H9 (cell line): ENCODE results near the gene CREB3L4. TPM values are rescaled to one million over a fixed set of nuclear protein-coding genes. Genes with fewer than 3 reads are reported as not detected.
A peak's percentile ranks its signal among the peaks of the same experiment; 100 is the strongest.

ENCODE experiments used
- DNase-seq: peaks from one replicate; pipeline ENCODE4 v3.0.0-alpha.2; 2017
- H2AFZ ChIP-seq: one replicate; pipeline ENCODE4 v1.6.1; 2013; ENCODE audit warnings: mild to moderate bottlenecking, low read length, control low read depth, moderate library complexity
- H2AK5ac ChIP-seq: 2 replicates; pipeline ENCODE4 v1.6.1; 2013; ENCODE audit warnings: low read length, control low read depth, mixed read lengths; ENCODE audit not compliant: insufficient read length
- H2BK120ac ChIP-seq: one replicate; pipeline ENCODE4 v1.6.1; 2013; ENCODE audit warnings: low read depth, mild to moderate bottlenecking, low read length, control low read depth, inconsistent platforms; ENCODE audit not compliant: poor library complexity, severe bottlenecking
- H2BK12ac ChIP-seq: 2 replicates; pipeline ENCODE4 v1.6.1; 2013; ENCODE audit warnings: low read length, control low read depth, mixed read lengths, low read depth; ENCODE audit not compliant: insufficient read length
- H2BK15ac ChIP-seq: 2 replicates; pipeline ENCODE4 v1.6.1; 2013; ENCODE audit warnings: low read depth, low read length, control low read depth
- H2BK20ac ChIP-seq: one replicate; pipeline ENCODE4 v1.6.1; 2013; ENCODE audit warnings: low read depth, mild to moderate bottlenecking, low read length, control low read depth, inconsistent platforms; ENCODE audit not compliant: poor library complexity, severe bottlenecking
- H2BK5ac ChIP-seq: 2 replicates; pipeline ENCODE4 v1.6.1; 2013; ENCODE audit warnings: low read length, control low read depth, mixed read lengths; ENCODE audit not compliant: insufficient read length
- H3K14ac ChIP-seq: 2 replicates; pipeline ENCODE4 v1.6.1; 2013; ENCODE audit warnings: low read length, control low read depth; ENCODE audit not compliant: insufficient read depth
- H3K18ac ChIP-seq: 2 replicates; pipeline ENCODE4 v1.6.1; 2013; ENCODE audit warnings: low read depth, mild to moderate bottlenecking, mixed read lengths, low read length, control low read depth; ENCODE audit not compliant: insufficient read length
- H3K23ac ChIP-seq: 2 replicates; pipeline ENCODE4 v1.6.1; 2013; ENCODE audit warnings: low read length, control low read depth, mixed read lengths, low read depth; ENCODE audit not compliant: insufficient read length
- H3K23me2 ChIP-seq: 2 replicates; pipeline ENCODE4 v1.6.1; 2013; ENCODE audit warnings: low read depth, mild to moderate bottlenecking, mixed read lengths, low read length, control low read depth; ENCODE audit not compliant: insufficient read length, poor library complexity, severe bottlenecking
- H3K27ac ChIP-seq: 2 replicates; pipeline ENCODE4 v1.5.1; 2013; ENCODE audit warnings: low read length, control low read depth, mixed read lengths, low read depth; ENCODE audit not compliant: insufficient read length
- H3K27me3 ChIP-seq: 2 replicates; pipeline ENCODE4 v1.6.1; 2013; ENCODE audit warnings: low read length, control low read depth, inconsistent platforms; ENCODE audit not compliant: insufficient read depth
- H3K4ac ChIP-seq: 2 replicates; pipeline ENCODE4 v1.6.1; 2013; ENCODE audit warnings: low read depth, mild to moderate bottlenecking, control low read depth, inconsistent platforms, low read length, moderate library complexity
- H3K4me1 ChIP-seq: 2 replicates; pipeline ENCODE4 v1.6.1; 2013; ENCODE audit warnings: low read length, control low read depth, inconsistent platforms; ENCODE audit not compliant: insufficient read depth
- H3K4me2 ChIP-seq: 2 replicates; pipeline ENCODE4 v1.6.1; 2013; ENCODE audit warnings: low read length, control low read depth, mixed read lengths; ENCODE audit not compliant: insufficient read length, insufficient read depth
- H3K56ac ChIP-seq: 2 replicates; pipeline ENCODE4 v1.6.1; 2013; ENCODE audit warnings: low read depth, mild to moderate bottlenecking, mixed read lengths, low read length, control low read depth; ENCODE audit not compliant: insufficient read length
- H3K79me1 ChIP-seq: 2 replicates; pipeline ENCODE4 v1.6.1; 2013; ENCODE audit warnings: low read depth, mild to moderate bottlenecking, moderate library complexity, low read length, control low read depth, inconsistent platforms; ENCODE audit not compliant: insufficient read depth, poor library complexity, severe bottlenecking
- H3K79me2 ChIP-seq: 2 replicates; pipeline ENCODE4 v1.6.1; 2013; ENCODE audit warnings: low read length, control low read depth, inconsistent platforms; ENCODE audit not compliant: insufficient read depth
- H3K9ac ChIP-seq: 2 replicates; pipeline ENCODE4 v1.6.1; 2013; ENCODE audit warnings: low read length, control low read depth, mixed read lengths; ENCODE audit not compliant: insufficient read length; ENCODE audit errors: extremely low read depth
- H3K9me3 ChIP-seq: one replicate; pipeline ENCODE4 v1.6.1; 2013; ENCODE audit warnings: low read depth, low read length, inconsistent platforms; ENCODE audit not compliant: control insufficient read depth
- H3T11ph ChIP-seq: one replicate; pipeline ENCODE4 v1.6.1; 2013; ENCODE audit warnings: mild to moderate bottlenecking, low read length, control low read depth, inconsistent platforms
- H4K20me1 ChIP-seq: one replicate; pipeline ENCODE4 v1.6.1; 2013; ENCODE audit not compliant: control insufficient read depth, insufficient read length, insufficient read depth
- H4K5ac ChIP-seq: 2 replicates; pipeline ENCODE4 v1.6.1; 2013; ENCODE audit warnings: low read depth, mild to moderate bottlenecking, mixed read lengths, low read length, control low read depth; ENCODE audit not compliant: insufficient read length
- H4K8ac ChIP-seq: replicated peaks from 2 replicates; pipeline ENCODE4 v1.6.1; 2013; ENCODE audit warnings: low read length, control low read depth, mixed read lengths, low read depth; ENCODE audit not compliant: insufficient read length
- H4K91ac ChIP-seq: 2 replicates; pipeline ENCODE4 v1.6.1; 2013; ENCODE audit warnings: low read depth, mild to moderate bottlenecking, moderate library complexity, mixed read lengths, low read length, control low read depth; ENCODE audit not compliant: insufficient read length
- H3K27ac Mint-ChIP-seq, 3 experiments: 2 replicates in 2 of 3; 3 replicates in 1 of 3; pipeline ENCODE4 v1.8.0; 2020 to 2021; ENCODE audit warnings: mixed read lengths in 3 of 3, mild to moderate bottlenecking in 1 of 3, moderate library complexity in 1 of 3
- H3K27me3 Mint-ChIP-seq: 2 replicates; pipeline ENCODE4 v1.8.0; 2021; ENCODE audit warnings: low read depth, mild to moderate bottlenecking, moderate library complexity, mixed read lengths
- H3K36me3 Mint-ChIP-seq, 3 experiments: 2 replicates in 2 of 3; 3 replicates in 1 of 3; pipeline ENCODE4 v1.8.0; 2020 to 2021; ENCODE audit warnings: low read depth in 3 of 3, mixed read lengths in 3 of 3; ENCODE audit not compliant: insufficient read depth in 1 of 3
- H3K4me1 Mint-ChIP-seq, 2 experiments: 2 replicates each; pipeline ENCODE4 v1.8.0; 2020; ENCODE audit warnings: mixed read lengths in 2 of 2
- H3K4me3 Mint-ChIP-seq, 2 experiments: 2 replicates in 1 of 2; 3 replicates in 1 of 2; pipeline ENCODE4 v1.8.0; 2020 to 2021; ENCODE audit warnings: mild to moderate bottlenecking in 2 of 2, mixed read lengths in 2 of 2, moderate library complexity in 1 of 2
- H3K9me3 Mint-ChIP-seq, 2 experiments: 2 replicates in 1 of 2; 3 replicates in 1 of 2; pipeline ENCODE4 v1.8.0; 2020; ENCODE audit warnings: mild to moderate bottlenecking in 2 of 2, mixed read lengths in 2 of 2, moderate library complexity in 1 of 2
- CTCF ChIP-seq: fragments of 200-600 bp; sonication (generic); conservative IDR thresholded peaks from 3 replicates; pipeline ENCODE4 v1.8.0; 2021; ENCODE audit warnings: antibody characterized with exemption, mild to moderate bottlenecking
- WGBS: extraction: QIAGEN DNeasy Blood & Tissue Kit; methylation state at CpG from one replicate; pipeline ENCODE4 v1.1.7; 2013; ENCODE audit warnings: missing lambda C conversion rate, low lambda C conversion rate, mixed read lengths; ENCODE audit not compliant: insufficient read length; ENCODE audit errors: extremely low coverage; 5-methylcytosine and 5-hydroxymethylcytosine counted together
- total RNA-seq: library from RNA; stranded (reverse); gene quantifications from 2 replicates; pipeline ENCODE4 v1.2.1, GENCODE V29; 2021

The CREB3L4 gene
- total RNA-seq, 1 experiment from 2014 or later, result 27.6 TPM

GRCh38 chr1:153990468-153991150, 22.9 kb downstream of the CREB3L4 start, which contains the start of gene RPS27:
Gene RPS27, plus strand, starts transcription at chr1:153990762. Its CDS starts 35 bp downstream, at chr1:153990797.
- no peak within 1 kb of the TSS for H2AFZ ChIP-seq
- H2AK5ac ChIP-seq, result no peak within 1 kb of the TSS
- Mint-ChIP-seq H3K4me1 (peaks cover 19 to 22% of the 10 kb centered on the region in 2 experiments), H3K27me3 (peaks cover 2% of the 10 kb centered on the region; the same call in 1 of the 2 replicates), H3K9me3 (peaks cover 0 to under 1% of the 10 kb centered on the region in 2 experiments; a peak in 3 of 5 replicates), H3K27ac (peak within 1 kb of the TSS; percentile 99 to 100 (median 99)), H3K36me3 (peaks cover 36 to 48% (median 45%) of the 10 kb centered on the region in 3 experiments), H3K4me3 (peak within 1 kb of the TSS; percentile 96 to 97)
- H3K79me1 ChIP-seq, result peaks cover 4% of the 10 kb centered on the region
- no peak within 1 kb of the TSS for H4K91ac ChIP-seq
- H2BK5ac ChIP-seq, result peak within 1 kb of the TSS; percentile 80
- no peak within 1 kb of the TSS for H3K23ac ChIP-seq
- no peaks in the 10 kb centered on the region for H3K27me3 ChIP-seq
- no peaks in the 10 kb centered on the region for H3K4me1 ChIP-seq
- H3K23me2 ChIP-seq, result peaks cover 9% of the 10 kb centered on the region
- H4K20me1 ChIP-seq, result no peaks in the 10 kb centered on the region
- peak within 1 kb of the TSS; percentile 91 for H3K4me2 ChIP-seq
- peak within 1 kb of the TSS; percentile 99 for H3K14ac ChIP-seq
- H2BK12ac ChIP-seq, result no peak within 1 kb of the TSS
- DNase-seq, result peak; percentile 95
- no peak within 1 kb of the TSS; the same call in 1 of the 2 replicates for H3K4ac ChIP-seq
- peak within 1 kb of the TSS; percentile 82 for H3K27ac ChIP-seq
- peak within 1 kb of the TSS; percentile 91 for H3T11ph ChIP-seq
- no peak for TF ChIP-seq CTCF
- H3K9me3 ChIP-seq, result no peaks in the 10 kb centered on the region
- H2BK120ac ChIP-seq, result peak within 1 kb of the TSS; percentile 74
- WGBS, result no CpG with 5 or more reads among the region's 36 CpGs
- no peak within 1 kb of the TSS for H2BK20ac ChIP-seq
- H4K8ac ChIP-seq, result no peak within 1 kb of the TSS
- H3K9ac ChIP-seq, result peak within 1 kb of the TSS; percentile 99
- H3K56ac ChIP-seq, result no peak within 1 kb of the TSS
- H3K18ac ChIP-seq, result peak within 1 kb of the TSS; percentile 99
- peaks cover 3% of the 10 kb centered on the region; the same call in 1 of the 2 replicates for H3K79me2 ChIP-seq
- no peak within 1 kb of the TSS for H2BK15ac ChIP-seq
- peak within 1 kb of the TSS; percentile 19 for H4K5ac ChIP-seq
